ENCODE data around the gene B4GAT1.

GRCh38 chr11:66368484-66368883 lies 21.1 kb upstream of the B4GAT1 start:
- no peak for TF ChIP-seq POLR2A (IDR thresholded peaks at IDR 0.05)
- no peak for TF ChIP-seq CTCF (IDR thresholded peaks at IDR 0.05 in 8 of 11, conservative IDR thresholded peaks at IDR 0.05 in 3 of 11)

All from spleen (tissue), 7 donors.